Measurements from ENCODE around the gene ALS2. TPM values are rescaled to one million over a fixed set of nuclear protein-coding genes. Genes with fewer than 3 reads are reported as not detected.

Gene ALS2
- total RNA-seq, 2 donors from 2014 or later, result 8.0 to 11.7 TPM

DNA sequence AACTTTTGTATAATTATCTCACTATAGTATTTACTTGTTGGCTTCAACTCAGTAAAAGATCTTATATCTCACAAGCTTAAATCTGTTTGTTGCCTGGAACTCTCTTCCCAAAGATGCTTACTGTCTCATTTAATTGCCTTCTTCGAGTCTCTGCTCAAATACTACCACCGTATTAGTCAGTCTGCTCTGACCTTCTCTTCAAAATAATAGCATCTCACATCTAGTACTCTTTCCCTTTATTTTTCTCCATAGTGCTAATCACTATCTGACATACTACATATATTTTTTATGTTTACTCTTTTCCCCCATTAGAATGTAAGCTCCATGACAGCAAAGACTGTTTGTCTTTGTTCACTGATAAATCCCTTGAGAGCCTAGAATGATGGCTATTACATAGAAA lies 71.7 kb downstream of the ALS2 start:
- Histone ChIP-seq H3K27me3 (no peaks in the 10 kb centered on the region), H3K9me3 (no peaks in the 10 kb centered on the region), H3K27ac (no peak overlapping the region), H3K36me3 (no peaks in the 10 kb centered on the region), H3K9ac (ENCODE audit: low read depth in 2 of 2, low read length in 2 of 2) (no peak overlapping the region), H3K4me1 (no peaks in the 10 kb centered on the region), H3K4me3 (no peak overlapping the region)
- TF ChIP-seq, protein P1, sequence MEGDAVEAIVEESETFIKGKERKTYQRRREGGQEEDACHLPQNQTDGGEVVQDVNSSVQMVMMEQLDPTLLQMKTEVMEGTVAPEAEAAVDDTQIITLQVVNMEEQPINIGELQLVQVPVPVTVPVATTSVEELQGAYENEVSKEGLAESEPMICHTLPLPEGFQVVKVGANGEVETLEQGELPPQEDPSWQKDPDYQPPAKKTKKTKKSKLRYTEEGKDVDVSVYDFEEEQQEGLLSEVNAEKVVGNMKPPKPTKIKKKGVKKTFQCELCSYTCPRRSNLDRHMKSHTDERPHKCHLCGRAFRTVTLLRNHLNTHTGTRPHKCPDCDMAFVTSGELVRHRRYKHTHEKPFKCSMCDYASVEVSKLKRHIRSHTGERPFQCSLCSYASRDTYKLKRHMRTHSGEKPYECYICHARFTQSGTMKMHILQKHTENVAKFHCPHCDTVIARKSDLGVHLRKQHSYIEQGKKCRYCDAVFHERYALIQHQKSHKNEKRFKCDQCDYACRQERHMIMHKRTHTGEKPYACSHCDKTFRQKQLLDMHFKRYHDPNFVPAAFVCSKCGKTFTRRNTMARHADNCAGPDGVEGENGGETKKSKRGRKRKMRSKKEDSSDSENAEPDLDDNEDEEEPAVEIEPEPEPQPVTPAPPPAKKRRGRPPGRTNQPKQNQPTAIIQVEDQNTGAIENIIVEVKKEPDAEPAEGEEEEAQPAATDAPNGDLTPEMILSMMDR (IDR thresholded peaks at IDR 0.05), result no peak
- intact Hi-C loops (cut with DNase I), result no loop called here
- DNase-seq, result no peak

GRCh38 chr2:201707753-201708152 lies 73.0 kb downstream of the ALS2 start:
- Histone ChIP-seq H3K27ac (no peak overlapping the region), H3K9ac (ENCODE audit: low read depth in 2 of 2, low read length in 2 of 2) (no peak overlapping the region), H3K4me3 (no peak overlapping the region), H3K27me3 (no peaks in the 10 kb centered on the region), H3K9me3 (no peaks in the 10 kb centered on the region), H3K36me3 (no peaks in the 10 kb centered on the region), H3K4me1 (no peaks in the 10 kb centered on the region)
- DNase-seq, result no peak
- TF ChIP-seq, protein P1 (IDR thresholded peaks at IDR 0.05), result no peak
- intact Hi-C loops (cut with DNase I), result no loop called here

DNA sequence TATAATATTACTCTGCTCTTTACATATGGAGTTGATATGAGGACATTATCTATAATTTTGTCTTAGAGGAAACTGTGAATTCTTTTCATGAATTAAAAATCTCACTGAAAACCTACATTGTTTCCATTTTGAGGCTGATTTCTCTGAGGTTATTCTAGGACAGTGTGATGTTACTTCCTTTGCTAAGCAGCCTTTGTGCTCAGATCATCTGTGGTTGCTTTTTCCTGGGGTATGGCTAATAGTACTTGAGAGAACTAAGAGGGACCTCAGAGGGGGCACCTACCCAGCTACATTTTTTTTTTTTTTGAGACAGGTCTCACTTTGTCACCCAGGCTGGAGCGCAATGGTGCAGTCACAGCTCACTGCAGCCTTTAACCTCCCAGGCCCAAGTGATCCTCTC lies 73.6 kb downstream of the ALS2 start:
- Histone ChIP-seq H3K4me3 (no peak overlapping the region), H3K9me3 (no peaks in the 10 kb centered on the region), H3K36me3 (no peaks in the 10 kb centered on the region), H3K4me1 (no peaks in the 10 kb centered on the region), H3K27me3 (no peaks in the 10 kb centered on the region), H3K27ac (no peak overlapping the region), H3K9ac (ENCODE audit: low read depth in 2 of 2, low read length in 2 of 2) (no peak overlapping the region)
- DNase-seq, result no peak
- TF ChIP-seq, protein P1 (IDR thresholded peaks at IDR 0.05), result no peak
- intact Hi-C loops (cut with DNase I), result no loop called here

DNA sequence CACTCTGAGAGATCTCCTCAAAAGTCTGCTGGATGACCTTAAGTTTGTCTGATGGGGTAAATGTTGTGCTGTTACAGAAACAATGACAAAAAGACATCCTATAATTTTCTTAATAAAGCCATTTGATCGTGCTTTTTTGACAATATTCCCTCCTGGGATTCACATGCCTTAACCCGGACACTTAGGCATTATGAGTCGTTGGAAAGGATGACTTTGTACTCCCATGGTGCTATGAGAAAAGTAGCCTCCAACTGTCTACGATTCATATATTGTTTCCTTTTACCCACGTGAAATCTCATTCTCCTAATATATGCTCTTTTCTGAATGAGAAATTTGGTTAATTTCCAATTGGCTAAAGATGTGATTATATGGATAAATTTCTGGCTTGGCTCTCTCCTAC lies 76.2 kb downstream of the ALS2 start:
- no peaks in the 10 kb centered on the region for H3K36me3 ChIP-seq
- no peaks in the 10 kb centered on the region for H3K9me3 ChIP-seq
- no peaks in the 10 kb centered on the region for H3K4me1 ChIP-seq
- TF ChIP-seq, protein P1 (IDR thresholded peaks at IDR 0.05), result no peak
- no peaks in the 10 kb centered on the region for H3K27me3 ChIP-seq
- no peak overlapping the region for H3K4me3 ChIP-seq
- intact Hi-C loops (cut with DNase I), result no loop called here
- DNase-seq, result no peak
- no peak overlapping the region for H3K9ac ChIP-seq (ENCODE audit: low read depth in 2 of 2, low read length in 2 of 2)
- no peak overlapping the region for H3K27ac ChIP-seq

DNA sequence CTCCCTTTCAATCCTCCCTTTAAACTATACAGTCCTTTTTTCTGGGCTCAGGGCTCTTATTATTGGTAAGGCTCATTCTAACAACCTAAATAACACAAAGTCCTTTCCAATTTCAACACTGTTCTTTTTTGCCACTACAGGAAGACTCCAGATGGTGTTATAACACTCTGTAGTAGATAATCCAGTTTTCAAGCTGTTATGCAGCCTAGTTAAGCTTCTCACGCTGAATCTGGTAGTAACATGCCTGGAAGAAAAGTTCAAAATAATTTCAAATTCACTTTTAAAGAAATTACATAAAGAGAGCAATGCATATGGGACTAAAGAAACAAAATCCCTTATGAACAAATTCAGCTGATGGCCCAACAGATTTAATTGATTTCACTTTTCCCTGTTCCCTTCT lies 79.1 kb downstream of the ALS2 start:
- DNase-seq, result no peak
- no peak overlapping the region for H3K27ac ChIP-seq
- H3K4me1 ChIP-seq, result no peaks in the 10 kb centered on the region
- H3K9me3 ChIP-seq, result no peaks in the 10 kb centered on the region
- H3K36me3 ChIP-seq, result no peaks in the 10 kb centered on the region
- no peaks in the 10 kb centered on the region for H3K27me3 ChIP-seq
- no peak overlapping the region for H3K4me3 ChIP-seq
- intact Hi-C loops (cut with DNase I), result no loop called here
- H3K9ac ChIP-seq (ENCODE audit: low read depth in 2 of 2, low read length in 2 of 2), result no peak overlapping the region
- TF ChIP-seq, protein P1 (IDR thresholded peaks at IDR 0.05), result no peak

DNA sequence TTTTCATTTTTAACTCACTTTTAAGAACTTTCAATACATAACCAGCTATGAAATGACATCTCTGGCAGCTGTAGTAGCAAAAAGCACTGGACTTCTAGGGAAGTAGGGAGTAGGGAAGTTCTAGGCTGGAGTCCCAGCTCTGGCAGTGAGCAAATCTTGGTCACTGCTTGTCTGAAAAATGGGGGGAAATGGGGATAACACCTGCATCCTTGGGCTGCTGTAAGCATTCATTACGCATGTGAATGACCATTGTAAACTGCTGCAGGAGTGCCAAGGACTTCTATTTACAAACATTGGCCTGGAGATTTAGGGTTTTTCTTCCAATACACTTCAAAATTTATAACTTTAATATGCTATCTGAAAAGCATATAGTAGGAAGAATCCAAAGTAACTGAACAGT lies 81.3 kb downstream of the ALS2 start:
- H3K27me3 ChIP-seq, result no peaks in the 10 kb centered on the region
- no peak for DNase-seq
- H3K27ac ChIP-seq, result no peak overlapping the region
- H3K4me3 ChIP-seq, result no peak overlapping the region
- intact Hi-C loops (cut with DNase I), result no loop called here
- no peak overlapping the region for H3K9ac ChIP-seq (ENCODE audit: low read depth in 2 of 2, low read length in 2 of 2)
- no peaks in the 10 kb centered on the region for H3K9me3 ChIP-seq
- no peaks in the 10 kb centered on the region for H3K4me1 ChIP-seq
- TF ChIP-seq, protein P1 (IDR thresholded peaks at IDR 0.05), result no peak
- no peaks in the 10 kb centered on the region for H3K36me3 ChIP-seq

Data from colonic mucosa (tissue), 4 donors.